GM10266 (cell line): ENCODE results near the gene TREX2.

Experiments used
- DNase-seq: peaks from one replicate; pipeline ENCODE4 v3.0.0; 2012; ENCODE audit errors: extremely low spot score
- CTCF ChIP-seq: IDR thresholded peaks from 2 replicates; pipeline ENCODE4 v1.5.1; 2012; ENCODE audit warnings: mild to moderate bottlenecking, low read depth; ENCODE audit not compliant: control insufficient read depth, insufficient read depth; ENCODE audit errors: missing control alignments

TREX2 gene

GRCh38 chrX:153434801-153435200, 11.1 kb downstream of the TREX2 start:
- DNase-seq = no peak
- no peak for TF ChIP-seq CTCF

DNA sequence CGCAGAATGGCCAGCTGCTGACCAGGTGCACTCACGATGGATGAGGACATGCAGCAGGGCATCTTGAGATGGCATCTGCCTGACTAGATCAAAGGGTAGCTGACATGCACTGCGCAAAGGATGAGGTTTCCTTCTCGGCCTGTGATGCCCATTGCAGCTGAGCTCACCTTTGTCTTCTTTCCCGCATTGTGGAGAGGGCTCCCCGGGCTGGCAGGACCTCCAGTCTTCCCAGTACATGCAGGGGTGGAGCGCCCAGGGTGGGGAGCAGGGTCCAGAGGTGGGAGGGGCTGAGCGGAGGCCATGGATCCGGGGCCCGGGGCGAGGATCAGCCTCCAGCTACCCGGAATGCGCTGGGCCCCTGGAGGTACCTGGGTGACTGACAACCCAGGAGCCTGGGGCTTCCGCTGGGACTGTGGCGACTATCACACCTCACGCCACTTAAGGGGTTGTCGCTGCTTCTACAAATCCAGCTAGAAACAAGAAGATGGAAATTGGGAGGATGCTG, 12.0 kb downstream of the TREX2 start:
- TF ChIP-seq CTCF = no peak
- no peak for DNase-seq

DNA sequence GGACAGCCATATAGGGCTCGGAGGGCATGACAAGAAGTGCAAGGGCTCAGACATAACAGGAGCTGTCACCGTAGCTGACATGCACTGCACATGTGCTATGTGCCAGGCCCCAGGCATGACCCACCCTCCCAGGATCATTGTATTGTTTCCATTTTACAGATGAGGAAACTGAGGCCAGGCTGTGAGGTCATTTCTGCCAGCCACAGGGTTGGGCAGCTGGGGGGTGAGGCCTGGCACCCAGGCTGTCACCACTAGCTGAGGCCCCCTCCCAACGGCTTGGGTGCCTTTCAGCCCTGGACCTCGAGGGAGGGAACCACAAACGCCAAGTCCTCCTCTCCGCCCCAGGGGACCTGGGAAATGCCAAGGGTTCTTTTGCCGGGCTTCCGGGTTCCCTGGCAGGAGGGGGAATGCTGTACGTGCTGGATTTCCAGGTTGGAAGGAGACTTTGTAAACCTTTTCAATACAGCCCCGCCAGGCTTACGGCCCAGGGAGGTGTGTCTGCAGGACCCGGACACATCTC, 12.6 kb downstream of the TREX2 start:
- DNase-seq = no peak
- TF ChIP-seq CTCF = no peak

GRCh38 chrX:153430796-153431195, 15.1 kb downstream of the TREX2 start:
- TF ChIP-seq CTCF = no peak
- DNase-seq = no peak

DNA sequence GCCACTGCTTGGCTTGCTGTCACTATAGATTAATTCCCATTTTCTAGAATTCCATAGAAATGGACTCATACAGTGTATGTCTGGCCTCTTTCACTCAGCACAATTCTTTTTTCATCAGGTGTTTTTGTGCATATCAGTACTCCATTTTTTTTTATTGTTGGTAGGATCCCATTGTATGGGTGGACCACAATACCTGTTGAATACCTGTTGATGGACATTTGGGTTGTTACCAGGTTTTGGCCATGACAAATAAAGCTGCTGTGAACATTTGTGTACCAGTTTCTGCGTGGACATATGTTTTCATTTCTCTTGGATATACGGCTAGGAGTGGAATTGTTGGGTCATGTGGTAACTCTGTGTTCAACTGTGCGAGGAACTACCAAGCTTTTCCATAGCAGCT, 19.7 kb downstream of the TREX2 start:
- no peak for DNase-seq

DNA sequence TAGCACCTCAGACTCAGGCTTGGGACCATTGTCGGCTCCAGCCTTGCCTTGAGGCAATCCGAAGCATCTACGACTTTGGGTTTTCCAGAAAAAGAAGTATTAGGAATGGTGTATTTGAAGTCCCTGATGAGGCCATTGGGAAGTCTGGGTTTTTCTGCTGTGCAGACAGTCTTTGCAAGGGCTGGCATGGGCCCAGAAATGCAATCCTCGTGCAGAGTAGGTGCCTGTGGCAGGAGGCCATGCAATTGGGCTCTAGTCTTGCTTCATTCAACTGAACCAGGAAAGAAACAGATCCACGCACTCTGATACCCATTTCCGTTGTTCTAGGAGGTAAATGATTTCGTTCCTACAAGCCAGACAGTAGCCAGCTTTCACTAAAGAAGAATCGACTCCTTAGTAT, 22.2 kb downstream of the TREX2 start:
- no peak for DNase-seq
- no peak for TF ChIP-seq CTCF

More for the DNA sequence above, 19.7 kb downstream of the TREX2 start:
- TF ChIP-seq CTCF = no peak

DNA sequence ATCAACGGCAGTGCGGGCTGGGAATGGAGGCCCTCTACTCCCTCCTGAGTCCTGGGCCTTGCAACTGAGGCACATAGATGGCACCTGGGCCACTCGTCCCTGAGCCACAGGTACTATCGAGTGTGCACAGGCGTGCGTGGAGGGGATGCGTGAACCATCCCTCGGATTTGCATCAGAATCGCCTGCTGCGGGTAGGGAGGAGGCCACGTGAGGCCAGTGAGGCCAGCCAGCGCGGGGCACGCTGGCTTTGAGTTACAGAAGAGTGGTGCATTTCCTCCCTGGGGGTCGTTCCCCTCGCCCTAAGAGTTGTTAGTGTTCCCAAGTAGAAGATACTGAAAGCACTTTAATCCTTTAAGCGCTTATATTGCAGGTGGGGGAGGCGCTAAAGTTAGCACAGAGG, 24.0 kb downstream of the TREX2 start:
- DNase-seq = no peak
- TF ChIP-seq CTCF = no peak
